ENCODE data around the gene SPATC1L. TPM values are rescaled to one million over a fixed set of nuclear protein-coding genes. Genes with fewer than 3 reads are reported as not detected.

Gene SPATC1L
- polyA plus RNA-seq, 10 donors = 4.2 to 14.9 (median 10.8) TPM

GRCh38 chr21:46216132-46216747 is 32.0 kb upstream of the SPATC1L start:
- DNase-seq = no peak

- no peak for DNase-seq
Measured at GRCh38 chr21:46215436-46216131, 31.3 kb upstream of the SPATC1L start.

GRCh38 chr21:46214478-46215340 is 30.4 kb upstream of the SPATC1L start:
- DNase-seq = no peak

- DNase-seq = no peak
Measured at GRCh38 chr21:46213620-46214286, 29.5 kb upstream of the SPATC1L start.

GRCh38 chr21:46212721-46213484 is 28.6 kb upstream of the SPATC1L start:
- DNase-seq = no peak

DNA sequence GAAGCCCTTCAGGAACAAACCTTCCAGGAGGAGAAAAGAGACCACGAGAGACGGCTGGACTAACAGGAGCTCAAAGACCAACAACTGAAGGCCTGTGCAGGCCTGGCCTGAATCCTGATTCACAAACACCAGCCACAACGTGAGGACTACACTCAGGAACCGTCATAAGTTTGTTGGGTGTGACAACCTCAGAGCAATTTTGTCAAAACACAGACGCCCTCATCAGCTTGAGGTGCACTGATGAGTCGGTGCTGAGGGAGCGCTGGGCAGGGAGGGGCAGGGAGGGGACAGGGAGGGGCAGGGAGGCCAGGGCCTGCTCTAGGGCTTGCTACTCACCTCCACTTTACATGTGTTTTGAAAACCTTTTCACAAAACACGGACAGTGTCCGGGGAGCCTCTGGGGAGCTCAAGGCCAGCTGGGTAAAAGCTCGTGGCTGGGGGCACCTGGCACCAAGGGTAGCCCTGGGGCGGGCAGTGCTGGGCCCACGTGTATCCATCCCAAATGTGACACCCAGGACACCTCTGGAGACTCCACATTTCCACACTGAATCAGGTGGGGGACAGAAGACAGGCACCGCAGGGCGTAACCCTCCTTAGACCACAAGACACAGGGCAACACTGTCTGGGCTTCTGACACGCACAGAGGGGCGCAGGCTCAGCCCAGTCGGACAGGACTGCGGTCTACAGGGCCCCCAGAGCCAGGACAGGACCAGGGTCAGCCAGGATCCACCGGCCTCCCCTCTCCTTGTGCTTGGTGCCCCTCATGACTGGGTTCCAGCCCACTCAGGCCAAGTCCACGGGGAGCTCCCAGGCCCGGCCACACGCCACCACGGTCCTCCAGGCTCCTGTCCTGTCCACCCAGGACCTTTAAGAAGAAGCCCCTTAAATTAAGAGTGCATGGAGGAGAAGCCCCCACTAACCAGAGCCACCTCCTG is 27.8 kb upstream of the SPATC1L start:
- DNase-seq = no peak

DNA sequence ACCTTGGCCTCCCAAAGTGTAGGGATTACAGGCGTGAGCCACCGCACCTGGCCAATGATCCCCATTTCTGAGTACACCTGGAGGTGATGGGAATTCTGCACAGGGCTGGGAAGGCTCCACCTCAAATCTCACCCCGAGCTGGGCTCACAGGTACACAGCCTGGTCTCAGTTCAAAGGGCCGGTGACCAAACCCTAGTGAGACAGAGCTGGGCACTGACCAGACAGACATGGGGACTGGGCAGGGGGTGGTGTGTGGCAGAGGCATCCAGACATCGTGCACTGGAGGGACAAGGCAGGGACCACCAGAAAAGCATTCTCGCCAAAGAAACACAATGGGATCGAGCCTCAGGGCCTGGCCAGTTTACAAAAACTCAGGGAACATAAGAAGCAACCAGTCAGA is 27.1 kb upstream of the SPATC1L start:
- no peak for DNase-seq

DNA sequence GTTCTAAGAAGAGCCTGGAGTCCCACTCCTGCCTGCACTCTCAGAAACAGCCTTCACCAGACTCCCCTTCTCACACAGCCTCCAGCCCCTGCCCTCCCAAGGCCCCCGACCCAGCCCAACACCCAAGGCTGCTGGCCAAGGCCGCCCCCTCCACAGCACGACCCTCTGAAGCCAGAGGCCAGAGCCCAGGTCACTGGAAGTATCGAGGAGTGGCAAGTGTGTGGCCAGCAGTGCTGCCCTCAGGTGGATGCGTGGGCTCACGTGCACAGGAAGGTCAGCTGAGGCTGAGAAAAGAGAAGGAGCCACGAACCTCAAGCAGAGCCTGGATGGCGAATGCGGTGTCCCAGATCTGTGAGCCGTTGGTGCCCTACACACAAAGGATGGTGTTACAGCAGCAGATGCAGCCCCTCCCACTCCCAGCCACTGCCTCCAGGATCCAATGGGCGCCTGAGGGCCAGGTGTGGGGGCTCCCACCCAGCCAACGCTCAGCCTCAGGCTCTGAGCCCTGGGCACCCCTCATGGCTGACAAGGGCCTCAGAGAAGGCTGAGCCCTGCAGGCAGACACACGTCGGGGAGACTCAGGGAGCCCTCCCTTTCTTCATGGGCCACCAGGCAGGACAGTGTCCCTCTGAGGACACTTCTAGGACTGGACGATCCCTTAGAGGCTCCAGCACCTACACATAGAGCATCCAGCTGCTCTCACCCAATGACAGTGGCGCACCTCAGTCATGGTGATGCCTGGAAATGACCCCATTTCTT is 26.3 kb upstream of the SPATC1L start:
- no peak for DNase-seq

GRCh38 chr21:46208761-46209721 is 24.8 kb upstream of the SPATC1L start:
- no peak for DNase-seq

- DNase-seq = no peak
Measured at GRCh38 chr21:46207920-46208591, 23.8 kb upstream of the SPATC1L start.

DNA sequence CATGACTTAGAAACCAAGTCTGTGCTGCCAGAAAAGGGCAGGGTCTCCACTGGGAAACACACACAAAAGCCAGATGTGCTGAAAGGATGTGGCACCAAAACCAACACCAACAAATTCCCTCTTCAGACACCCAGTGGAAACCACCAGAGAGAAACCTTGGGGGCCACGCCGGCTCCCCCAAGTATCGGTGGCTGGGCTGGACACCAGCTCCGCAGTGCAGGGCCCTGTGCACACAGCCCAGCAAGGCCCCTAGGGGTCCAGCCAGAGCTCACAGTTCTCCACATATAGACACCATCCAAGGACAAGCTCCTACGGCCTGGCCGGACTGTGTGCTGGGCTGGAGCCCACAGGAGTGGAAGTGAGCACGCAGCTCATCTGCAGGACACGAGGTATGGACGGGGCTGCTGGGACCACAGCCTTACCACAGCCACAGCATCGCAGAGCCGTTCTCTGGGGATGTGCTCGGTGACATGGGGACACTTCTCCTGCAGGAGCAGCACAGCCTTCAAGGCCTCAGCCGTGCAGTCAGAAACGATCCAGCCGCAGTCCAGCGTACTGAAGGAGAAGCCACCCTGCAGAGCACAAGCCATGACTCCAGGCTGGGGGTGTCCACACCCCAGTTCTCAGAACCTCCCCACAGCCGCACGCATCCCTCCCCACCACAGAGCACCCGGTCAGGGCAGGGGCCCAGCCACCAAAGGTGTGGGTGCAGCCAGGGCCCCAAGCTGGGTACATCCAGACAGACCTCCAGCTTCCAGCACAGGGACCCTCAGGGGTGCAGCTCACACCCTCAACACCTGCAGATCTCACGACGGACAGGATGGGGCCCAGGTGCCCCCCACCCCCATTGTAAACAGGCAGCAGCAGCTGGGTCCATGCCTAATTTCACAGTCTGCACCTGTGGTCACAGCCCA is 23.0 kb upstream of the SPATC1L start:
- no peak for DNase-seq

GRCh38 chr21:46206163-46207005 is 22.1 kb upstream of the SPATC1L start:
- no peak for DNase-seq

DNA sequence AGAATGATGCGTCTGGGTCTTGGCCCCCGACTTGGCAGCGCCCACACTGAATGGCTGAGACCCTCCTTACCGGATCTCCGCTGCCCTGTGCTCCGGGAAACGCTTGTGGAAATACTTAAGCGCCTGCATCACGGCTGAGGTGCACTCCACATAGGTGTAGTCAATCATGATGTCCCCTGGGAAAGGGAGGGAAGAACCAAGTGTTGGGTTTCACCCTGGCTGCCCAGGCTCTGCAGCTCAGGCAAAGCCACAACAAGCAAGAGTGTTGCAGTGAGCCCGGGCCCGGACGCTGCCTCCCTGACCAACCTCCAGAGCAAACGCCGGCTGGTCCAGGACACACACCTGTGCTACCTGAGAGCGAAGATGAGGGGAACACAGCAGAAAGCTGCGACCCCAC is 21.5 kb upstream of the SPATC1L start:
- no peak for DNase-seq

- no peak for DNase-seq
Measured at GRCh38 chr21:46205166-46205565, 20.9 kb upstream of the SPATC1L start.

DNA sequence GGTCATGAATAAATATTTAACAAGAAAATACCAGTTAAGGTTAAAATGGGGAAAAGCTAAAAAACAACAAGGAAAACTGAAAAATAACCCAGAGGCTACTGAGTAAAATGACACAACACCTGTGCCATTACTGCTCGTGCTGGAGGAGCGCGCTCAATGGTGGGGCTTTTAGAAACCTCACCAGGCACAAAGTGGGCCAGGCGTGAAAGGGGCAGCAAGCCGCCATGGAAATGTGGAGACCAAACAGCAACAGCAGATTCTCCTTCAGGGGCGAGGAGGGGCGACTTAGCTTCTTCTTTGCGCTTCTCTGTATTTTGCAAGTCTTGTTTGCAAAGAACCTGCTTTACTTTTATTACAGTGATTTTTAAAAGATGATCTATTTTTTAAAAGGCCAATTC is 18.9 kb upstream of the SPATC1L start:
- DNase-seq = no peak

Data from muscle of back (tissue), 11 donors.